Suprapubic skin (tissue), 4 donors: ENCODE results near the gene CPA1. TPM values are rescaled to one million over a fixed set of nuclear protein-coding genes. Genes with fewer than 3 reads are reported as not detected.

Experiments used
- DNase-seq, 2 donors: peaks; one replicate each; pipeline ENCODE4 v3.0.0-alpha.2; 2019; ENCODE audit warnings: low spot score in 2 of 2
- H3K27ac ChIP-seq: fragments of 200-600 bp; sonication (generic); one replicate; pipeline ENCODE4 v1.5.1; 2019
- H3K27me3 ChIP-seq: fragments of 200-600 bp; sonication (generic); one replicate; pipeline ENCODE4 v1.5.1; 2019
- H3K36me3 ChIP-seq: fragments of 200-600 bp; sonication (generic); one replicate; pipeline ENCODE4 v1.5.1; 2019
- H3K4me1 ChIP-seq: fragments of 200-600 bp; sonication (generic); one replicate; pipeline ENCODE4 v1.5.1; 2019
- H3K4me3 ChIP-seq: fragments of 200-600 bp; sonication (generic); one replicate; pipeline ENCODE4 v1.5.1; 2019; ENCODE audit warnings: mild to moderate bottlenecking
- H3K9me3 ChIP-seq: fragments of 200-600 bp; sonication (generic); one replicate; pipeline ENCODE4 v1.5.1; 2019
- EP300 ChIP-seq: sonication (generic); formaldehyde crosslinking; IDR thresholded peaks from one replicate; pipeline ENCODE4 v1.6.1; 2017; ENCODE audit warnings: antibody characterized with exemption
- POLR2A ChIP-seq, 2 donors: fragments of 450-650 bp; IDR thresholded peaks; one replicate each; pipeline ENCODE4 v1.6.1; 2017; ENCODE audit warnings: antibody characterized with exemption in 2 of 2, mild to moderate bottlenecking in 2 of 2, moderate library complexity in 2 of 2
- POLR2AphosphoS5 ChIP-seq, 3 donors: sonication (generic); formaldehyde crosslinking; IDR thresholded peaks; one replicate each; pipeline ENCODE4 v1.6.1; 2017; ENCODE audit warnings: antibody characterized with exemption in 3 of 3
- WGBS: methylation state at CpG from one replicate; pipeline ENCODE4 v1.1.5; 2018; 5-methylcytosine and 5-hydroxymethylcytosine counted together
- total RNA-seq, 4 donors: library from RNA; depleted of rRNA; stranded (reverse); fragments of >200 nt; gene quantifications; one replicate each; pipeline ENCODE4 v1.1.0, GENCODE V29; 2016
- TF ChIP-seq, protein P1 (sequence below), 2 donors: fragments of 200-600 bp in 1 of 2; fragments of 450-650 bp in 1 of 2; sonication (generic) in 1 of 2; IDR thresholded peaks; one replicate each; pipeline ENCODE4 v1.5.1; 2016 to 2019; ENCODE audit warnings: antibody characterized with exemption in 2 of 2, mild to moderate bottlenecking in 1 of 2, moderate library complexity in 1 of 2

The CPA1 gene
- total RNA-seq, 4 donors from 2014 or later = not detected

GRCh38 chr7:130383187-130383980 lies 3.1 kb downstream of the CPA1 start:
- 97% methylated on average over 18 of the region's 18 CpGs for WGBS
- DNase-seq = no peak

GRCh38 chr7:130384371-130384801 lies 4.1 kb downstream of the CPA1 start:
- no peaks in the 10 kb centered on the region for H3K27me3 ChIP-seq
- TF ChIP-seq, protein P1, sequence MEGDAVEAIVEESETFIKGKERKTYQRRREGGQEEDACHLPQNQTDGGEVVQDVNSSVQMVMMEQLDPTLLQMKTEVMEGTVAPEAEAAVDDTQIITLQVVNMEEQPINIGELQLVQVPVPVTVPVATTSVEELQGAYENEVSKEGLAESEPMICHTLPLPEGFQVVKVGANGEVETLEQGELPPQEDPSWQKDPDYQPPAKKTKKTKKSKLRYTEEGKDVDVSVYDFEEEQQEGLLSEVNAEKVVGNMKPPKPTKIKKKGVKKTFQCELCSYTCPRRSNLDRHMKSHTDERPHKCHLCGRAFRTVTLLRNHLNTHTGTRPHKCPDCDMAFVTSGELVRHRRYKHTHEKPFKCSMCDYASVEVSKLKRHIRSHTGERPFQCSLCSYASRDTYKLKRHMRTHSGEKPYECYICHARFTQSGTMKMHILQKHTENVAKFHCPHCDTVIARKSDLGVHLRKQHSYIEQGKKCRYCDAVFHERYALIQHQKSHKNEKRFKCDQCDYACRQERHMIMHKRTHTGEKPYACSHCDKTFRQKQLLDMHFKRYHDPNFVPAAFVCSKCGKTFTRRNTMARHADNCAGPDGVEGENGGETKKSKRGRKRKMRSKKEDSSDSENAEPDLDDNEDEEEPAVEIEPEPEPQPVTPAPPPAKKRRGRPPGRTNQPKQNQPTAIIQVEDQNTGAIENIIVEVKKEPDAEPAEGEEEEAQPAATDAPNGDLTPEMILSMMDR (IDR thresholded peaks at IDR 0.05) = no peak
- TF ChIP-seq POLR2A (IDR thresholded peaks at IDR 0.05) (no peak), POLR2AphosphoS5 (IDR thresholded peaks at IDR 0.05) (no peak), EP300 (no peak)
- peaks cover 9% of the 10 kb centered on the region for H3K4me1 ChIP-seq
- H3K36me3 ChIP-seq = no peaks in the 10 kb centered on the region
- H3K9me3 ChIP-seq = no peaks in the 10 kb centered on the region
- DNase-seq = no peak
- 70% methylated on average over 2 of the region's 10 CpGs for WGBS
- no peak overlapping the region for H3K27ac ChIP-seq
- H3K4me3 ChIP-seq = no peak overlapping the region

More at GRCh38 chr7:130383187-130383980, 3.1 kb downstream of the CPA1 start:
- H3K27ac ChIP-seq = no peak overlapping the region
- no peak overlapping the region for H3K4me3 ChIP-seq
- TF ChIP-seq POLR2A (IDR thresholded peaks at IDR 0.05) (no peak), EP300 (no peak), POLR2AphosphoS5 (IDR thresholded peaks at IDR 0.05) (no peak)
- TF ChIP-seq, protein P1 (IDR thresholded peaks at IDR 0.05) = no peak
- H3K9me3 ChIP-seq = no peaks in the 10 kb centered on the region
- peaks cover 9% of the 10 kb centered on the region for H3K4me1 ChIP-seq
- H3K36me3 ChIP-seq = no peaks in the 10 kb centered on the region
- H3K27me3 ChIP-seq = no peaks in the 10 kb centered on the region

- Histone ChIP-seq H3K4me3 (no peak overlapping the region), H3K4me1 (peaks cover 6% of the 10 kb centered on the region), H3K9me3 (no peaks in the 10 kb centered on the region), H3K36me3 (no peaks in the 10 kb centered on the region), H3K27me3 (no peaks in the 10 kb centered on the region), H3K27ac (no peak overlapping the region)
- no peak for TF ChIP-seq POLR2A (IDR thresholded peaks at IDR 0.05)
- TF ChIP-seq, protein P1 (IDR thresholded peaks at IDR 0.05) = no peak
- no peak for TF ChIP-seq EP300
- no peak for TF ChIP-seq POLR2AphosphoS5 (IDR thresholded peaks at IDR 0.05)
- DNase-seq = no peak
- WGBS = 95% methylated on average over 10 of the region's 13 CpGs
Measured at GRCh38 chr7:130384841-130385599, 4.7 kb downstream of the CPA1 start.

GRCh38 chr7:130385600-130386066 lies 5.3 kb downstream of the CPA1 start:
- TF ChIP-seq EP300 (no peak), POLR2A (IDR thresholded peaks at IDR 0.05) (no peak), POLR2AphosphoS5 (IDR thresholded peaks at IDR 0.05) (no peak)
- TF ChIP-seq, protein P1 (IDR thresholded peaks at IDR 0.05) = no peak
- WGBS = 94% methylated on average over 3 of the region's 6 CpGs
- Histone ChIP-seq H3K9me3 (no peaks in the 10 kb centered on the region), H3K27me3 (no peaks in the 10 kb centered on the region), H3K27ac (no peak overlapping the region), H3K4me3 (no peak overlapping the region), H3K36me3 (no peaks in the 10 kb centered on the region), H3K4me1 (no peaks in the 10 kb centered on the region)
- no peak for DNase-seq

- H3K9me3 ChIP-seq = no peaks in the 10 kb centered on the region
- WGBS = 96% methylated on average over 3 of the region's 3 CpGs
- no peaks in the 10 kb centered on the region for H3K27me3 ChIP-seq
- TF ChIP-seq POLR2AphosphoS5 (IDR thresholded peaks at IDR 0.05) = no peak
- no peaks in the 10 kb centered on the region for H3K36me3 ChIP-seq
- H3K4me3 ChIP-seq = no peak overlapping the region
- H3K27ac ChIP-seq = no peak overlapping the region
- DNase-seq = no peak
- peaks cover 3% of the 10 kb centered on the region for H3K4me1 ChIP-seq
Measured at GRCh38 chr7:130386876-130387275, 6.6 kb downstream of the CPA1 start.
